SH-SY5Y (cell line): ENCODE results near the gene CCR7.

Experiments
- GATA2 ChIP-seq: IDR thresholded peaks from 2 replicates; pipeline ENCODE4 v1.6.1; 2011; ENCODE audit warnings: mild to moderate bottlenecking, low read depth, low read length
- GATA3 ChIP-seq: IDR thresholded peaks from 2 replicates; pipeline ENCODE4 v1.6.1; 2011; ENCODE audit warnings: low read depth, mild to moderate bottlenecking, low read length, moderate library complexity

- TF ChIP-seq GATA2 (no peak), GATA3 (no peak)
Observed at GRCh38 chr17:40509626-40510327, 55.5 kb downstream of the CCR7 start.
